HG03342 (cell line): ENCODE results near the gene HDGFL3.
"Not testable (repeated sequence)": the region's sequence is repeated elsewhere in the genome, so short reads cannot be mapped to it uniquely, and the experiment has no call there.

Source experiments
- ATAC-seq: cut with Tn5 transposase; IDR thresholded peaks from one replicate; pipeline ENCODE4 v1.9.1; 2021; ENCODE audit warnings: mild to moderate bottlenecking, moderate library complexity; ENCODE audit not compliant: unreplicated experiment

HDGFL3 gene

GRCh38 chr15:83198476-83198875 lies 9.1 kb downstream of the HDGFL3 start:
- no peak for ATAC-seq

- no peak for ATAC-seq
These were observed 13.1 kb downstream of the HDGFL3 start for GRCh38 chr15:83194528-83194927.

GRCh38 chr15:83193721-83194120 lies 13.9 kb downstream of the HDGFL3 start:
- no peak for ATAC-seq

- ATAC-seq, result no peak
These were observed 14.9 kb downstream of the HDGFL3 start for GRCh38 chr15:83192742-83193141.

GRCh38 chr15:83190450-83190849 lies 17.2 kb downstream of the HDGFL3 start:
- no peak for ATAC-seq

- no peak for ATAC-seq
These were observed 22.1 kb downstream of the HDGFL3 start for GRCh38 chr15:83185561-83185960.

GRCh38 chr15:83178869-83179325 lies 28.7 kb downstream of the HDGFL3 start:
- ATAC-seq, result no peak

GRCh38 chr15:83178390-83178789 lies 29.2 kb downstream of the HDGFL3 start:
- no peak for ATAC-seq

- ATAC-seq, result no peak
These were observed 32.7 kb downstream of the HDGFL3 start for GRCh38 chr15:83174891-83175290.

GRCh38 chr15:83170474-83171165 lies 37.0 kb downstream of the HDGFL3 start:
- ATAC-seq, result no peak

- ATAC-seq, result not testable (repeated sequence)
These were observed 38.0 kb downstream of the HDGFL3 start for GRCh38 chr15:83169576-83169975.

GRCh38 chr15:83166830-83167229 lies 40.8 kb downstream of the HDGFL3 start:
- no peak for ATAC-seq

GRCh38 chr15:83166218-83166617 lies 41.4 kb downstream of the HDGFL3 start:
- ATAC-seq, result no peak

GRCh38 chr15:83164771-83165404 lies 42.7 kb downstream of the HDGFL3 start:
- ATAC-seq, result no peak

- ATAC-seq, result no peak
These were observed 43.4 kb downstream of the HDGFL3 start for GRCh38 chr15:83164111-83164770.

GRCh38 chr15:83163032-83163431 lies 44.6 kb downstream of the HDGFL3 start:
- no peak for ATAC-seq

- no peak for ATAC-seq
These were observed 46.9 kb downstream of the HDGFL3 start for GRCh38 chr15:83160741-83161140.

- ATAC-seq, result no peak
These were observed 49.2 kb downstream of the HDGFL3 start for GRCh38 chr15:83158393-83158792.

GRCh38 chr15:83155942-83156341 lies 51.7 kb downstream of the HDGFL3 start:
- ATAC-seq, result no peak

GRCh38 chr15:83153288-83153687 lies 54.3 kb downstream of the HDGFL3 start:
- ATAC-seq, result no peak

- ATAC-seq, result no peak
These were observed 62.9 kb downstream of the HDGFL3 start for GRCh38 chr15:83144771-83145170.

GRCh38 chr15:83142151-83142550 lies 65.5 kb downstream of the HDGFL3 start:
- ATAC-seq, result not testable (repeated sequence)
